DMS53 treated with DMSO at 0.1 percent for 48 hours (cell line): ENCODE measurements around the gene PCDHGA3.
"Not testable (repeated sequence)": the region's sequence is repeated elsewhere in the genome, so short reads cannot be mapped to it uniquely, and the experiment has no call there.

Experiments
- DNase-seq: peaks from one replicate; lab custom pipeline; 2025; ENCODE audit not compliant: unreplicated experiment; lab: John Stamatoyannopoulos, UW

PCDHGA3 gene

GRCh38 chr5:141382469-141383294, 39.1 kb downstream of the PCDHGA3 start, which contains the start of gene PCDHGA7:
PCDHGA7 (plus strand) TSS chr5:141382742; CDS start chr5:141382900, 158 bp downstream.
- DNase-seq = peak; percentile 24

- DNase-seq = no peak
Measured at GRCh38 chr5:141383345-141383744, 39.7 kb downstream of the PCDHGA3 start.

- DNase-seq = no peak
Measured at GRCh38 chr5:141384471-141385267, 41.0 kb downstream of the PCDHGA3 start.

GRCh38 chr5:141387557-141388311, 44.1 kb downstream of the PCDHGA3 start, which contains the start of gene PCDHGB4:
PCDHGB4 (plus strand) TSS chr5:141387698; CDS start chr5:141387885, 187 bp downstream.
- peak; percentile 59 for DNase-seq

- DNase-seq = no peak
Measured at GRCh38 chr5:141388661-141389060, 45.0 kb downstream of the PCDHGA3 start.

GRCh38 chr5:141389153-141390042, 45.8 kb downstream of the PCDHGA3 start:
- DNase-seq = no peak

GRCh38 chr5:141392429-141393198, 49.0 kb downstream of the PCDHGA3 start, which contains the start of gene PCDHGA8:
PCDHGA8 (plus strand) TSS chr5:141392633; CDS start chr5:141392814, 181 bp downstream.
- no peak for DNase-seq

- DNase-seq = no peak
Measured at GRCh38 chr5:141393267-141393666, 49.6 kb downstream of the PCDHGA3 start.

GRCh38 chr5:141394401-141395187, 51.0 kb downstream of the PCDHGA3 start:
- not testable (repeated sequence) for DNase-seq
